GM12865 (cell line): ENCODE data around the gene AGPAT1.

Experiments used
- DNase-seq: peaks from one replicate; pipeline ENCODE4 v3.0.0; 2010; ENCODE audit warnings: low read depth
- H3K4me3 ChIP-seq: 2 replicates; pipeline ENCODE4 v1.5.1; 2011; ENCODE audit warnings: mild to moderate bottlenecking, low read depth, low read length, control low read depth
- TF ChIP-seq, protein P1 (sequence below): IDR thresholded peaks from 2 replicates; pipeline ENCODE4 v1.5.1; 2011; ENCODE audit warnings: low read length, control low read depth, low read depth, inconsistent platforms; ENCODE audit not compliant: insufficient read depth; ENCODE audit errors: missing control alignments

AGPAT1 gene

DNA sequence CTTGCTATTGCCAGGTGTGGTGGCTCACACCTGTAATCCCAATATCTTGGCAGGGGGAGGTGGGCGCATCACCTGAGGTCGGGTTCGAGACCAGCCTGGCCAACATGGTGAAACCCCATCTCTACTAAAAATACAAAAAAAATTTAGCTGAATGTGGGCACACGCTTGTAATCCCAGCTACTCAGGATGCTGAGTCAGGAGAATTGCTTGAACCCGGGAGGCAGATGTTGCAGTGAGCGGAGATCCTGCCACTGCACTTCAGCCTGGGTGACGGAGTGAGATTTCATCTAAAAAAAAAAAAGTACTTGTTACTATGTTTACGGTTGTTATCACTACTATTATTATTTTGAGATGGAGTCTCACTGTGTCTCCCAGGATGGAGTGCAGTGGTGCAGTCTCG lies 19.0 kb downstream of the AGPAT1 start:
- H3K4me3 ChIP-seq = no peak overlapping the region
- TF ChIP-seq, protein P1, sequence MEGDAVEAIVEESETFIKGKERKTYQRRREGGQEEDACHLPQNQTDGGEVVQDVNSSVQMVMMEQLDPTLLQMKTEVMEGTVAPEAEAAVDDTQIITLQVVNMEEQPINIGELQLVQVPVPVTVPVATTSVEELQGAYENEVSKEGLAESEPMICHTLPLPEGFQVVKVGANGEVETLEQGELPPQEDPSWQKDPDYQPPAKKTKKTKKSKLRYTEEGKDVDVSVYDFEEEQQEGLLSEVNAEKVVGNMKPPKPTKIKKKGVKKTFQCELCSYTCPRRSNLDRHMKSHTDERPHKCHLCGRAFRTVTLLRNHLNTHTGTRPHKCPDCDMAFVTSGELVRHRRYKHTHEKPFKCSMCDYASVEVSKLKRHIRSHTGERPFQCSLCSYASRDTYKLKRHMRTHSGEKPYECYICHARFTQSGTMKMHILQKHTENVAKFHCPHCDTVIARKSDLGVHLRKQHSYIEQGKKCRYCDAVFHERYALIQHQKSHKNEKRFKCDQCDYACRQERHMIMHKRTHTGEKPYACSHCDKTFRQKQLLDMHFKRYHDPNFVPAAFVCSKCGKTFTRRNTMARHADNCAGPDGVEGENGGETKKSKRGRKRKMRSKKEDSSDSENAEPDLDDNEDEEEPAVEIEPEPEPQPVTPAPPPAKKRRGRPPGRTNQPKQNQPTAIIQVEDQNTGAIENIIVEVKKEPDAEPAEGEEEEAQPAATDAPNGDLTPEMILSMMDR = no peak
- DNase-seq = no peak

DNA sequence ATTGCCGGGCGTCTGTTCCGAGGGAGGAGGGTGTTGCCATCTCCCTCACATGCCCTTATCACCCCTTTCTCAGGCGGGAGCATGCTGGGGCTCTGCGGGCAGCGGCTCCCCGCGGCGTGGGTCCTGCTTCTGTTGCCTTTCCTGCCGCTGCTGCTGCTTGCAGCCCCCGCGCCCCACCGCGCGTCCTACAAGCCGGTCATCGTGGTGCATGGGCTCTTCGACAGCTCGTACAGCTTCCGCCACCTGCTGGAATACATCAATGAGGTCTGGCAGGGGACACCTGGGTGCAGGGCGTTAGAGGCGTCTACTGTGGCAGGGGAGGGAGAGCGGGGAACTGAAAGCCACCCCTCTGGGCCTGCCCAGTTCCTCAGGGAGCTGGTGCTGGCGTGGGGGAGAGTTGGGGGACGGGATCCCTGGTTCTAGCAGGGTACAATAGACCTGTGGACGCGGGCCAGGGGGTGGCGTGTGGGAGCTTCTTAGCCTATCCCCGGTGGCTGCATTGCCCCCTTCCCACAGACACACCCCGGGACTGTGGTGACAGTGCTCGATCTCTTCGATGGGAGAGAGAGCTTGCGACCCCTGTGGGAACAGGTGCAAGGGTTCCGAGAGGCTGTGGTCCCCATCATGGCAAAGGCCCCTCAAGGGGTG lies 21.2 kb downstream of the AGPAT1 start:
- TF ChIP-seq, protein P1 = peak; percentile 59
- H3K4me3 ChIP-seq = peak overlapping the region; percentile 83
- peak; percentile 84 for DNase-seq

DNA sequence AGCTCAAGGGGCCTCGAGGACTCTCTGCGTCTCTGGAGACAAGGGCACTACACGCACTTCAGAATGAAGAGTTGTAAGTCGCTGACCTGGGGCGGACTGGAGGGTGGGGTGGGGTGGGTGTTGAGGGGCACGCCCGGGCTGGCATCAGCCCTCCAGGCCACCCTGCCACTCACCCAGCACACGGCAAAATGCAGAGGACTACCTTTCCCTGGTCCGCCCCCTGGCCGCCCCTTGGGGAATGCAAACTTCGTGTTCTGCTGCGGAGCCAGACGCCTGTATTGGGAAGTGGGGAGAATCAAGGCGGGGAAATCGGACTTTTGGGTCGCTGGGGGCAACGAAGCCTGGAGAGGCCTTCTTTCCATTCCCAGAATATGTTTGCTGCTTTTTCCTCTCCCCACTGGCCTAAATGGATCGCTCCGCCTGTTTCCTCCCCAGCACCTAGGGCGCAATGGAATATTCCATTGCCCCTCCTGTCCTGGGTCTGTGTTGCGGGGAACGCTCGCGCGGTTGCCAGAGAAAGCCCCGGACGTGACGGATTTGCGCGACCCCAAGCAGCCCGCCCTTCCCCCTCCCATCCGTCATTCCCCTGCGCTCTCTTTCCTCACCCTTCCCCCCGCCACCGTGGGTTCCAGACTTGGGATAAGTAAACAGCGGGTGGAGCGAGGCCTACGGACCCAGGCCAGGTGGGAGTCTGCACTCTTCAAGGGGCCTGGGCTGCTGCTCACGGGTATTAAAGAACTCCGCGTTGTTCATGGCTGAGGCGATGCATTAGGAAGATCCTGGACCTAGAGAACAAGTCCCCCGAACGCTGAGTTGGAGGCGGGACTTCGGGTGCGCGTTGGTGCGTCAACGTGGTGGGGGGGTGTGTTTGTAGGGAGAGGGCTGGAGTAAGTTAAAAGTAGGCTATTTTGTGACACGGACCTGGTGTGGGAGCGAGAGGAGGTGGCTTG lies 22.0 kb downstream of the AGPAT1 start, which contains the start of gene PPT2:
Gene PPT2 (plus strand): TSS at position 578 of the 950 bp plus-strand sequence. CDS start 454 bp downstream, outside the sequence.
- H3K4me3 ChIP-seq = peak within 1 kb of the TSS; percentile 83
- TF ChIP-seq, protein P1 = no peak
- peak; percentile 84 for DNase-seq

DNA sequence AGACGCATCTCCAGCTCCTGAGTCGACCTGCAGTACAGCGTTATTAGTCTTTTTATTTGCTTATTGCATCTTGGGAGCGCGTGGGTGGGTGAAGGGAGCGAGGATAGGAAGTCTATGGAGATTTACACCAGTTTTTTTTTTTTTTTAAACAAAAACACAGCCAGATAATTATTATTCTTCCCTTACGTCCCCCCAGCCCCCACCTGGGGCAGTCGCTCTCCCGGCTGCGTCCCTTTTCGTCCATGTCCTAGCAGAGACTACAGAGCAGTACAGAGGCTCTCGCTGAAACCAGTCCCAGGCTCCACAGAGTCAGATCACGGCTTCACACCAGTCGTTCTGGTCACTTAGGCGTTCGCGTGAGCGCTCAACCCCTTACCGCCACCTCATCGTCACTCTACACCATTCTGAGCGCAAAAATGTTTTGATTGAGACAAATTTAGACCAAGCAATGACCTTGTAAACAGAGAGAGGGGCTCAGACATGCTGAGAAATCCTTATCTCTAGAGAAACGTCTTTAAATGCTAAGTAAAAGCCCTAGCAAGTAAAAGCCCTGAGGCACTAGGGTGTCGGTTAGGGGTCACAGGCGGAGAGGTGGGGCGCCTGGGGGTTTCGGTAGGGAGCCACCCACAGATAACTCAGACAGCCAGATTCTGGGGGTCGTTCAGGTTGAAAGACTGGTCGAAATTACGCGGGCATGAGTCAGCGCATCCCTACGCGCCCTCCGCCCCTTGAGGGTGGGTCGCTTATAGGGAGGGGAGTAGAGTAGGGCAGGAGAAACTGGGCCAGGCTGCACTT lies 22.9 kb downstream of the AGPAT1 start:
- TF ChIP-seq, protein P1 = no peak
- no peak overlapping the region for H3K4me3 ChIP-seq
- no peak for DNase-seq

DNA sequence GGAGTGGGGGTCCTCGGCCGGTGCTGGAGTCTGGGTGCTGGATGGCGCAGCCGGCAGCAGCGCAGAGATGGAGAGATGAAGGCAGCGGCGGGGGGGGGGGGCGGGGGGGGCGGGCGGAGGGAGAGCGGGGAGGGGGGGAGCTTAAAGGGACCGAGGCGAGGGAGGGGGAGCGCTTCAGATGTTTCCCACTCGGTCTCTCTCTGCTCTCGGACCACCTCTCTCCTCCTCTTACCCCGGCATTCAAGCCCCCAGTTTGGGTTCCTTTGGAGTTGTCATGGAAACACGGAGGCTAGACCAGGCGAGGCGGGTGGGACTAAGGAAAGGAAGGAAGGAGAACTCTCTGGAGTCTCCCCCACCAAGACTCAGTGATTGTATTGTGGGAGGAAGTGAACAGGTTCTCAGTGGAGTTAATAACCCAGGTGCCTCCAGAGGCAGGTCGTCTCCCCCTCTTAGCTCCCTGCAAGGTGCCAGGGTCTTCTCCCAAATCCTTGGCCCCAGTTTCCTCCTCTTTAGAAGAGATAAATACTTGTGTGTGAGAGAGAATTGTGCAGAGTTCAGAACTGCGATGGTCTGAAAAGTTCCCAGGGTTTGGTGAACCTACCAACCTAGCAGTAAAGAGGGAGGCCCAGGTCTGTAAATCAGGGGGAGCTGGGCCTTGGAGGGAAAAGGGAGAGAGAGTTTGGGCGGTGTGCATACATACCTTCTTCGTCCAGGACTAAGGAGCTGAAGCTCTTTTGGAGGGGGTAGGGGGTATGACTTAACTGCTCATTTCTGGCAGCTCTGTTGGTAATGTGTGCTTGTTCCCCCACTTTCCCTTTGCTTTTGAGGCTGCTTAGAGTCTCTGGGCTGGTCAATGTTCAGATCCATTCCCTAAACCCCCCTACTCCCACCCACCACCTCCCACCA lies 23.8 kb downstream of the AGPAT1 start, which contains the start of gene PRRT1:
Gene PRRT1 (minus strand): TSS at position 77 of the 906 bp plus-strand sequence. CDS start 112 bp downstream, outside the sequence.
- no peak within 1 kb of the TSS for H3K4me3 ChIP-seq
- TF ChIP-seq, protein P1 = no peak
- no peak for DNase-seq

DNA sequence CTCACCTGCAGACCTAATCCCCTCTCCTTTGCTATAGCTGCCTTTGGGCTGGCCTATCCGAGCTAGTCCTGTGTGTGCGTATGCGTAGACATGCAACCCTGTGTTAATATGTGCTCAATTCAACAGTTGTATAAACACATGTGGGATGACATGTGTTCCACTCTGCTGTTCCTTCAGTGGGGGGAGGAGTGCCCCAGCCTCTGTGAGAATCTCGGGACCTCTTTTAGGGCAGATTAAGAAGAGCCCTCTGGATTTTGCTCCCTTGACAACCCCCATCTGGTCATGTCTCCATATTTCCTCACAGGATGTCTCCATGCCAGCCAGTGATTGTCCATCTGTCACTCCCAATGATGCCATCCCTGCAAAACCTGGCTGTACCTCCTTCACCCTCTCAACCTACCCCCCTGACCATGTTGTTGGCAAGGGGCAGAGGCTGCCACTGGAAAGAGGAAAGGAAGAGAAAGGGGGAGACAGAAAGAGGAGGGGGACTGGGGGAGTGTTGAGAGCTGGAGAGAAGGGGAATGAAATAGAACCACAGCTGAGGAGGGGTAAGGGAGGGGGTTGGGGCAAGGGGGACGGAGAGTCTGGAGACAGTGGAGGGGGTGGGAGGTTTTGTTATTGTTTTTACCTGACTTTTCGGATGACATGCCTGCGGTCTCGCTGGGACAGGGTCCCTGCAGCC lies 24.6 kb downstream of the AGPAT1 start:
- TF ChIP-seq, protein P1 = no peak
- H3K4me3 ChIP-seq = no peak overlapping the region
- DNase-seq = no peak
